Fibroblast of peridontal ligament (primary cell): Measurements from ENCODE around the gene ADGRD1.

Experiments used
- DNase-seq: peaks from one replicate; pipeline ENCODE4 v3.0.0-alpha.2; 2010; ENCODE audit errors: extremely low read depth

Gene ADGRD1

DNA sequence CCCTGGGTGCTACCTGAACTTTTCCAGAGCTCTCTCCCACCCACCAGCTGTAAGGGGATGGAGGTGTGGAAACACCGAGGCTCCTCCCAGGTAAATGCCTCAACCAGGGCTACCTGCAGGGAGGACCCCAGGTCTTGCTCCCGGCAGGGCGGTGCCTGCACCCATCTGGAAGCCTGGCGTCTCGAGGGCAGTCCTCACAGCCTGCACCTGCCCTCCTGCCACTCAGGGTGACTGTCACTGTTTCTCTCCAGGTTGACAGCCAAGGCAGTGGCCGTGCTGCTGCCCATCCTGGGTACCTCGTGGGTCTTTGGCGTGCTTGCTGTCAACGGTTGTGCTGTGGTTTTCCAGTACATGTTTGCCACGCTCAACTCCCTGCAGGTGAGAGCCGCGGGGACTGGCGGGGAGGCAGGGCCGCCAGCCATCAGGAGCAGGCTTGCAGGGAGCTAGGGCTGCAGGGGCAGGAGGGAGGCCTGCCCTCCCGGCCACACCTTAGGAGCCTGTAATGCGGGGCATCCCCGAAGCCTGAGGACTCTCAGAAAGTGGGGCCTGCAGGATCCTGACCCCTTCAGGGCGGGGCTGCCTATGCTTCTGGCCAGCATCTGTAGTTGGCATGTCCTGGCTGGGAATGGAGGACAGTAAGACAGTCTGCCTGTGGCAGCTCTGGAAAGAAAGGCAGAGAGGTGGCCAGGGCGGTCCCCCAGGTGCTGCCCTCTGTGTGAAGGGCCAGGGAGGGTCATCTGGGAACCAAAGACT lies 182.3 kb downstream of the ADGRD1 start:
- DNase-seq: no peak

DNA sequence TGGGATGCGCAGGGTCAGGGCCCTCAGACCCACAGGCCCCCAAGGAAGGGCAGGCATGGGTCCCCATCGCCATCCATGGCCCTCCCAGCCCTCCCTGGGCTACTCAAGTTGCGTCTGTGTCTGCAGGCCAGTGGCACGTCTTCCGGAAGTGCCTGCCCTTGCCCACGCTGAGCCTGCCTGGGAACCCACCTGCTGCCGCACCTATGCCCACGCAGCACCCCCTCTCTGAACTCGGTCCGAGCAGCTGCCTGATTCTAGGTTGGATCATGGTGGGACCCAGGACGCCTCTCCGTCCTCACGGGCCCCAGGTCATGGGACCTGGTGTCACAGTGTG lies 182.8 kb downstream of the ADGRD1 start:
- DNase-seq: no peak

DNA sequence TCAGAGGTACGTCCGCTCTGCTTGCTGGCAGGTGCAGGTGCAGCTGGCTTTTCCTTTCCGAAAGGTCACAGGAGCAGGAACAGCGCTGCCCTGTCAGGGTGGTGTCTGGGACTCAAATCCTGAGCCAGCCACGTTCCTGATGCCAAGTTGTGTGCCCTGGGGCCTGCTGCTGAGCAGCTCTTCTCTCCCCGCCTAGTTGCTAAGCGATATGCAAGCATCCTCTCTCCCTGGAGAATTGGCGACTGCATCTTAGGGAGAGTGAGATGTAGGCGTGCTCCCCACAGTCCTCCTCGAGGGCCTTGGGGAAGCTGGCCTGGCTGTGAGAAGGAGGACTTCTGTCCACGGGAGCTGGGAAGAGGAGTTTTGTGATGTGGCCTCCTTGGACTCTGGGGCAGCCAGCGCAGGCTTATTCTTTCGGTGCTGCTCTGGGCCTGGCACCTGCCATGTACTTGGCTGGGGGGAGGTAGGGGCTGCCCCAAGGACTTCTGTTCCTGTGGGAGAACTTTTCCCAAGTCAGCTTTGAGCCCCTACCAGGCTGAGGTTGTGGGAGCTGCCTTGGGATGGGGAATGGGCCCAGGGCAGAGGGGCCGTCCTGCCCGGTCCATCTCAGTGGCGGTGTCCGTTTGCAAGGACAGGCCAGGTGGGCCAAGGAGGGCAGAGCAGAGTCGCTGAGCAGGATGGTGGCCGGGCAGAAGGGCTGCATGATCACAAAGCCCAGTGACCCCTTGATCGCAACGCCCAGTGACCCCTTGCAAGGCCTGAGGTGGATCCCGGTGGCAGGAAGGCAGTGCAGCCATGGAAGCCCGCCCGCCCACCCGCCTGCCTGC lies 183.5 kb downstream of the ADGRD1 start:
- DNase-seq: no peak

DNA sequence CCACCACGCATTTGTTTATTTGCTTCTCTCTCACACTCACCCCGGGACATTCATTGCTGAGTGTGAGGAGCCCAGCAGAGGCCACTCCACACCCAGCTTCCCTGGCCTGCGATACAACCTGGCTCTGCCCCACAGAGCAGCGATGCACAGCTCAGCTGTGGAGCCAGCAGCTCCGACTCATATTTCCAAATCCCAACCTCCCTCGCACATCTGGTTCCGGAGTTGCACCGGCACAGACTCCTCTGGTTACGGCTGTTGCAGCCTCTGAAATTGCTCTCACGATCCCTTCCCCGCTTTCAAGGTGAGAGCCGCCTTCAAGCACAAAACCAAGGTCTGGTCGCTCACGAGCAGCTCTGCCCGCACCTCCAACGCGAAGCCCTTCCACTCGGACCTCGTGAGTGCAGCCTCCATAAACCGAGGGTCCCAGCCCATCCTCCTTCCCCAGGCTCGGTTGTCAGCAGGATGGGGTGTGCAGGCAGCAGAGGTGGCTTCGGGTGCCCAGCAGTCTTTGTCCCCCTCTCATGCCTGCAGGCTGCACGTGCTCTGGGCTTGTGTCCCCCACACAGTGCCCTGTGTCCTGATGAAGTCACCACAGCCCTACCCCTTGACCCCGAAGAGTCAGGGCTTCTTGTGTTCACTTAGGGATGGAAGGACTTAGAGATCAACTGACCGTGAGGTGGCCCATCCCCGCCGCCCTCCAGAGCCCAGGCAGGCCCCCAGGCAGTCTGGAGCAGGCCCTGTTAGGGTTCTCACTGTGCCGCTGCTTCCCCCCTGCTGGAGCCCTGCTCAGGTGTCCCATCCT lies 184.3 kb downstream of the ADGRD1 start:
- no peak for DNase-seq

DNA sequence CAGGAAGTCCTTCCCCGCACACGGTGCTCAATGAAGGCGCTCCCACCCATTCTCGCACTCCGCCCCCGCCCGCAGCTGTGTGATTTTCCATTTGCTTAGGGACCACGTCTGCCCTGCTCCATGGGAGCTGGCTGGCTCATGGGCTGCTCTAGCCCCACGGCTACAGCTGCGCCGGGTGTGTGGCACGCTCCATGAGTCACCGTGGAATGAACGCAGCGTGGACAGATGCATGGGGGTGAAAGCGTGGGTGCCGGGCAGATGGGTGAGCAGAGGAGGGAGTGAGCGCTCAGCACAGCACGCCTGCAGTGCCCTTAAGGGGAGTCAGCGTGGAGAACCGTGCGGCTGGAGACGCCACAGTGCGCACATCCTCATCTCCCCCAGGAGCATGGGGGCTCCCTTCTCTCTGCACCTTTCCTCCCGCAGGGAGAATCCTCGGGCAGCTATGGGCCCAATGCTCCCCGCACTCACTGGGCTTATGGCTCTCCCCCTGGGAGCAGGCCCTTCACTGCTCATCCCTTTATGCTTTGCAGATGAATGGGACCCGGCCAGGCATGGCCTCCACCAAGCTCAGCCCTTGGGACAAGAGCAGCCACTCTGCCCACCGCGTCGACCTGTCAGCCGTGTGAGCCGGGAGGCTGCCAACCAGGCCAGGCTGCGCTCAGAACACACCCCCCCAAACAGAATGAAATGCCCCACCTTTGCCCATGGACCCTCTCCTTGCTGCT lies 185.1 kb downstream of the ADGRD1 start:
- DNase-seq: no peak

DNA sequence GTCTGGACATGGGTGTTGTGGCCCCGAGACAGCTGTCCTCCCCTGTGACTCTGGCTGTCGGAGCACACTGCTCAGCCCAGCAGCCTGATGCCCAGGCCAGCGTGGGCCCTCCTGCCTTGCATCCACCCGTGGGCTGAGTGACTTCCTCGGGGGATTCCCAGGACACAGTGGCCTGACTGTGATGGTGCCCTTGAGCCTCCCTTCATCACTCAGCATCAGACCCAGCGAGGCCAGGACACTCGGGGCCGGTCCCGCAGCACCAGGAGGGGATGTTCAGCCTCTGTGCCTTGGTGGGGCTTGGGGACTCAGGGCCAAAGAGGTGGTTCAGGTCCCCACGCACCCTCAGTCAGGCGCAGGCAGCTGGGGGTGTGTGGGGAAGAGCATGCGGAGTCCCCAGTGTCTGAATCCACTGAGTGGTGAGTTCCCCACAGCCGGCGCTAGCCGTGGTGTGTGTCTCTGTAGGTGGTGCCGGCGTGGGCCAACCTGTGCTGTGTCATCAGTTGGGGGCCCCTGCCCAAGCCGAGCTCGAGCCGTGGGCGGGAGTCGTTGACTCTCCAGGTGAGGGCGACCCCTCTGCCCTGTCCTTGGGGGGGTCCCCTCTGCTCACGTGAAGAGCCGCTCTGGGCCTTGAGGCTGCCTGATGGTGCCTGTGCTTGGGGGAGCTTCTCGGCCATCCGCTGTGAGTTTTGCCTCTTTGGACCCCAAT lies 185.8 kb downstream of the ADGRD1 start:
- DNase-seq: no peak

DNA sequence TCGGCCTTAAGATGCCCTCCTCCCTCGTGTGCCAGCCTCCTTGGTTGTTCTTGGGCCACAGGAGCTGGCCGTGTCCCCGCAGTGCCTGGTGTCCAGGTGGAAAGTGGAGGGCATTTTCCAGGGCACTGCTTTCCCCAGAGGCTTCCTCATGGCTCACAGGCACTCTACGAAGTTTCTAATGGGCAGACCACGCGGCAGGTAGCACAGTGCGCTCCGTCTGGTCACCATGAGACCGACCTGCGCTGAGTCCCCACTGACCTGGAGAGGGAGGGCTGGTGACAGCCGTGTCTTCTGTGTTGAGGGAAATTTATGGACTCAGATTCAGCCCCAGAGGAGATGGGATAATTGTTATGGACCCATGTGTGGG lies 186.3 kb downstream of the ADGRD1 start:
- DNase-seq: no peak

DNA sequence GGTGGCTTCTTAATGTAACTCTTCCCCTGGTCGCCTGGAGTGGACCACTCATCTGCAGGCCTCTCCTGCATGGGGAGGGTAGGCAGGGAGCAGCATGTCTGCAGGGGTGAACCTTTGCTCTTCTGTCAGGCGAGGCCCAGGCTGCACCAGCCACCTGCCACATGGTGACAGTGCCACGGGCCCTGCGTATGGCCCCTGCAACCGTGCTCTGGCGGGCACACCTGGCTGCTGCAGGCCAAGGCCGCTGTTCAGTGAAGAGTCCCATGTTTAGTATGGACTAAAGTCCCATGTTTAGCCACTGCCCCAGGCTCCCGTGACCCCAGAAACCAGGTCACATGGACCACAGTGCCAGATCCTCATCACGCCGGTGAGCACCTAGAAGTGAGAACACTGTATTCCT lies 187.0 kb downstream of the ADGRD1 start:
- no peak for DNase-seq

DNA sequence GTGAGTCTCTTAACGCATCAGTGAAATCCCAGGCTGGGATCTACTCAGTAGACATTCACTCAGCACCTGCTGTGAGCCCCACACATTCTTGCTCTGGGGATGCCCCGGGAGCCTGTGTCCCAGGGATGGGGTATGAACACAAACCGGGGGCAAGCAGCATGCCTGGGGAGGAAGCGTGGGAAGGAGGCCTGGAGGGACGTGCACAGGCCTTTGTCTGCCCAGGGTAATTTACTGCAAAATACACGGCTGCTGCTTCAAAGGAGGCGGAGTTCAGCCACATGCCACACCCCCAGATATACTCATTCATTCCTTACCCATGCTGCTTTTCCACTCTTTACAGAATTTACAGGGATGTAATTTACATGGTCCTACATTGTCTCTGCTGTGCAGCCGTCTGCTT lies 187.8 kb downstream of the ADGRD1 start:
- no peak for DNase-seq

DNA sequence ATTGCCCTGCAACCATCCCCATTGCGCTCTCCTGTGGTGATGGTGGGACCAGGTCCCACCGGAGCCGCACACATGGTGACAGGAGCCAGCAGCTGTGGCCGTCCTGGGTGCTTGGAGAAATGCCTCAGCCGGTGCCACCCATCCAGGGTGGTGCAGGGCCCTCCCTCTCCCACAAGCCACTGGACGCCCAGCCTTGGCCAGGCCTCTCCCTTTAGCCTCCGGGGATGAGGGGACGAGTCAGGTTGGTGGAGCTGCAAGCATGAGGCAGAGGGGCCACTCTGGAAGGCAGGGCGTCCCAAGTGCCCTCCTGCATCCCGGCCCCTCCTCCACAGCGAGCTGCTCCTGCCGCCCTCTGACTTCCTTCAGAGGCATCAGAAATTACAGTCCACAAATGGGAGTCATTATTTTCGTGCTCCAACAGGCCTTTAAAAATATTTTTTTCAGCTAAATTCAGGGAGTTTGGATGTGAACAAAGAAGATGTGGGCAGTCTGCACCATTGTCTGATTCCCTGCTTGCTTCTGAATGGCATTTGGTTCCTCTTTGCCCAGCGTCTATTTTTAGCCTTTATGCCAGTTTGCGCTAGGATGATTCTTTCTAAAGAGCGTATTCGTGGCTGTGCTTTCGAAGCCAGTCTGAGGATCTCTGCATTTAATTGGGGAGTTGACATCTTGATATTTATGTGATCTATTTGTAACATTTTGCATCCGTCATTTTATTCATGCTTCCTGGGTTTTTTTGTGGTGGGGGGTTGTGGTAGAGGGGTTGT lies 189.4 kb downstream of the ADGRD1 start:
- DNase-seq: no peak

DNA sequence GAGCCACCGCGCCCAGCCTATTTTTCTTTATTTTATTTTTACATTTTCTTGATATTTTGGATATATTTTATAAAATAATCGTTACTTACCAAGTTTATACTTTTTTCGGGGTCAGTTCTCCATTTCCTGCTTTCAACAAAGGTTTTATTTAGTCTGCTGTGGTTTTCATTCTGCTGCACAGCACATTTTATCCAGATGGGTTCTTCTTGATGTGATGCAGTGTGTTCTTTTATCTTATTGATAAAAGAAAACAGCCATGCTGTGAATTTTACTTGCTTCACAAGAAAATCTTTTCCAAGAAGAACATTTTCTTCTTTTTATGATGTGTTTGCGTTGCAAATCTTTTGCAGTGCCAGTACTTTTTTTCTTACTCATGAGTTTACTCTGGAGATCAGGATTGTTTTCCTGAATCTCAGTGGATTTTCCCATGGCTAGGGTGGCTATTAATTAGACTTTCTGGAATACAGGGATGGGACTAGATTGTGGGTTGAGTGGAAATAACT lies 192.5 kb downstream of the ADGRD1 start:
- no peak for DNase-seq

DNA sequence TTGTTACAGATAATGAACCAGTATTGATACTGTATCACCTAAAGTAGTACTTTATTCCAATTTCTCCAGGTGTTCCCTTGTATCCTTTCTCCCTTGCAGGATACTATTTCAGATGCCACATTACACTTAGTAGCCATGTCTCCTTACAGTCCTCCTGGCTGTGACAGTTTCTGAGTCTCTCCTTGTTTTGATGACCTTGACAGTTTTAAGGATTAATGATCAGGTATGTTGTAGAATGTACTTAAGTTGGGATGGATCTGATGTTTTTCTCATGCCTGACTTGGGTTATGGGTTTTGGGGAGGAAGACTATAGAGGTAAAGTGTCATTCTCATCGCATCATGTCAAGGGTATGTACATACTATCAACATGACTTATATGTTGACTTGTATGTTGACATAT lies 193.6 kb downstream of the ADGRD1 start:
- no peak for DNase-seq

DNA sequence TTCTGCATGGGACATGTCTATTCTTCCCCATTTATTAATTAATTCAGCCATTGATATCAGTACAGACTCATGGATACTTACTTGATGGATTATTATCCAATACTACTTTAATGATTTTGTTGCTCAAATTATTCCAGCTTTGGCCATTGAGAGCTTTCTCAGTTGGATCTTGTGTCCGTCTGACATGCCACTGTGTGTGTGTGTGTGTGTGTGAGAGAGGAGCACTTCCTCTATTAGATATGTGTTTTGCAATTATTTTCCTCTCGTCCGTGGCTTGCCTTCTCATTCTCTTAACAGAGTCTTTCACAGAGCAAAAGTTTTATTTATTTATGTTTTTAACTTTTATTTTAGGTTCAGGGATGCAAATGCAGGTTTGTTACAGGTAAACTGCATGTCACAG lies 194.2 kb downstream of the ADGRD1 start:
- no peak for DNase-seq

DNA sequence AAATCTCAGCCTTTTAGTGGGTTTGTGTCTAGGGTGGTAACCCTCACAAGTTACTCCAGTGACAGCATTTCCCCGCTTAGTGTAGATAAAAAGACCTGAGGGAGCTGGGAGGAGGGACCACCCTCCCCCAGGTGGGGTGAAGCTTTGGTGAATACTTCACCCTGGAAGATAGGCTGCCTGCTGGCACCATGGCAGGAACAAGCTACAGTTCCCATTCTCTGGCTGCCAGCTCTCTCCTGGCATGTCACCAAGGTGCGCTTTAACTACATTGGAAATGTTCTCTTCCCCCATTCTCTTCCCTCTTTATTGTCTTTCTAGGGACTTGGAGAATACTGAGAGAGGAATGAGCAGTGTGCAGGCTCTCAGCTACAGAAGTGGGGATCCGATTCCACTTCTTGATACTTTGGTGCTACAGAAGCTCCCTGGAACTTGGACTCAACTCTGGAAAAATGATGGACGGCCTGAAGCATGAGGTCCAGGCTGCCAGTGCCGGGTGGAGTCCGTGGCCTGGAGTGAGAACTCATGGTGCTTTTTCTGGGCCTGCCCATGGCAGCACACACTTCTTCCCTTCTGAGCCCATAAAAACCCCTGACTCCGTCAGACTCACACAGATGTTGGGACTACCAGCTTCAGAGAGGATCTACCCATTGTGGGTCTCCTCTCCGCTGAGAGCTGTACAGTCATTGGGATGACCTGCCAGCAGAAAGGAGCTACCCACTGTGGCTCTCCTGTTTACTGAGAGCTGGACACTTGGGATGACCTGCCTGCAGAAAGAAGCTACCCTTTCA lies 198.0 kb downstream of the ADGRD1 start:
- no peak for DNase-seq

DNA sequence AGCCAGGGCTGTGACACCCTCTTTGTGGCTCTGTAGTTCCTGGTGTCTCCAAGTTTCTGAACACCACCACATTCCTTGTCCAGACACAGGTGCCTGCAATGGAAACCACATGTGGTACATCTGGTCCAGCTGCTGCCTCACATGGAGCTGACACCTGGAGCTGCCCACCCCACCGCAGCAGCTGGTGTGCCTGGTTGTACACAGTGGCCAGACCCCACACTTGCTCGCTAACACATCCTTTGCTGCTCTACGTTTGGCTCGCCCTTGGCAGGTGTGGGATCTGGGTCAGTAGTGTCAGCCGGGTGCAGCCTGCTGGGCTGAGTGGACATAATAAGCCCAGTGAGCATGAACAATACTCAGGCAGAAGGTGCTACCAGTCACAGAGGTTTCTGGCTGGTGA lies 198.9 kb downstream of the ADGRD1 start:
- DNase-seq: no peak

DNA sequence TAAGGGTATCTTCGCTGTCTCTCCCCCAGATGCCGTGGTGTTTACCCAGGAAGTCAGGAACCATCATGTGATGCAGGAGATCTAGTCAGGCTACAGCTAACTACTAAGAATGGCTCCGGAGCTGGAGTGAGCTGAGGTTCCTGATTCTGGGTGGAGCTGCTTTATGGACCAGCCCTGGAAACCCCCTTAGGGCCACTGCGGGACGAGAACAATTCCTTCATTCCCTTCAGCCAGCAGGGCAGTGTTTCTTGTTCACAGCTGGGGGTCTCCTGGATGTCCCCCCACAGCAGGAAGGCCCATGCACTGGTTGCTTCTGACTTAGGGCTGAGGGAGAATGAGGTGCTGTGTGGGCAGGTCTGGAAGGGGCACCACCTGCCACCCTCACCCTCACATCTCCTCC lies 199.3 kb downstream of the ADGRD1 start:
- no peak for DNase-seq

DNA sequence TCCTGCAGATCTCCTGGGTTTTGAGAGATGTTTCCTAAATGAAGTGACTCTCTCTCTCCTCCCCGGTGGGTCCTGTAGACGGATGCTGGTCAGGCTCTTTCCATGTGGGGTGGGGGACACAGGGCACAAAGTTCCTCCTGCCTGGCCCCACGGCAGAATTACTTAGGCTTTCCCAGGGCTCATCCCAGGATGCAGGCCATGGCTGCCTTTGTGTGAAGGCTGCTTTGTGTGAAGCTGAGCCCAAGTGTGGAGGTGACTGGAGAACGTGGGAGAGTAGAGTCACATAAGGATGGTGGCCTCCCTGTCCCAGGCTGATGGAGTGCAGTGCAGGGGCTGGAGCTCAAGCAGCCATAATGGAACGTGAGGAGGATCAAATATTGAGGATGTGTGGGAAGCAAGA lies 200.2 kb downstream of the ADGRD1 start:
- no peak for DNase-seq

DNA sequence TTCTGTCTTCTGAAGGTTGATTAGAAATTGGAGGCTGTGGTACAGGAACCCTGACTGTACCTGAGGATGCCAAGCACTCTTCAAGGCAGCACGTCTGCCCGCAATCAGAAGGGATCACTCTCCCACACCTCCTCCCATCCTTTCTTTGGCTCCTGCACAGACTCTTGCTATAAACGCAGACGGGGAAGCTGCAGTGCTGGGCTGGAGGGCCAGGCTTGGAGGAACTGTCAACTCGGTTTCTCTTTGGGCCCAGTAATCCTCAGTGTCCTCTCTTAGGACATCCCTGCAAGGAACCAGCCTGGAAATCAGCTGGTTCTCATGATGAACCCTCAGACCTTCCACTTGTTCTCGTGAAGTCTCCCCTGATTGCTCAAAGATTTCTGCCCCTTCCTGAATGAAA lies 201.4 kb downstream of the ADGRD1 start:
- no peak for DNase-seq

DNA sequence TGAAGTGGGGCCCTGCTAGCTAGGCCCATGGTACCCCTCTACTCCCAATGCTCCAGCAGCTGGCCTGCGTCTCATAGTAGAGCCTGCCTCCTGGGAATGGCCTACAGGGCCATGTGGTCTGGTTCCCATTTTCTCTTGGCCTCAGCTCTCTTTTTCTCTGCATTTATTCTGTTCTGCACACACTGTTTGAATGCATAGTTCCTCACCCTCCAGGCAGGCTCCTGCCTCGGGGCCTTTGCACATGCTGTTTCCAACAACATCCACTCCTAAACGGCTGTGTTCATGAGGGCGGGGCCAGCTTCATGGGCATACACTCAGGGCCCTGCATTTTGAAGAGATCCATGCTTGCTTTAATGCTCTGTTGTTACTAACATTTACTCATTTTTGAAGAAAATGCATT lies 204.0 kb downstream of the ADGRD1 start:
- DNase-seq: no peak

DNA sequence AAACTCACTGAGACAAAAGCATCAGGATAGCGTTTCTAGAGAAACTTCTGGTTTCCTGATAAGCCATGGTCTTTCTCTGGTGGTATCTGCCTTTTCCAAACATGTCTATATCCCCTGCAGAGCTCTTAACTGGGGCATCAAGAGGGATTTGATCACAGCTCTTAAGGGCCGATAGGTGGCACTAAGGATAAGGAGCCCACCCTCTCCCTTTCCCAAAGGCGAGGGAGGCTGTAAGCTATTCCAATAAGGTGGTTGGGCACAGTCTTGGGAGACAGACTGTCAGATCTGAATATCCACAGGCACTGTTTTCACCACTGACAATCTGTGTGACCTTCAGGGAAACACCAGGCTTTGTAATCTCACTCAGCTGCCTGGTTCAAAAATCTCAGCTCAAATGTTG lies 206.0 kb downstream of the ADGRD1 start:
- no peak for DNase-seq
